ENCODE measurements around the gene KLHL26.

Gene KLHL26

GRCh38 chr19:18612051-18612771 is 24.6 kb upstream of the KLHL26 start:
- Histone ChIP-seq H3K4me1 (ENCODE audit: low read length) (no peaks in the 10 kb centered on the region), H3K4me2 (ENCODE audit: low read depth, low read length) (peak overlapping the region; percentile 57), H2AFZ (ENCODE audit: low read length) (no peak overlapping the region), H3K27me3 (replicated peaks; ENCODE audit: insufficient read depth, low read length) (peaks cover 98% of the 10 kb centered on the region), H3K36me3 (replicated peaks; ENCODE audit: insufficient read depth, low read length) (no peaks in the 10 kb centered on the region), H3K4me3 (ENCODE audit: low read length) (peak overlapping the region; percentile 29), H3K9ac (ENCODE audit: low read length) (no peak overlapping the region), H4K20me1 (ENCODE audit: insufficient read depth, low read length) (no peaks in the 10 kb centered on the region), H3F3A (ENCODE audit: insufficient read depth, low read length) (no peaks in the 10 kb centered on the region), H3K9me3 (replicated peaks; ENCODE audit: insufficient read depth, low read length) (no peaks in the 10 kb centered on the region), H3K79me2 (ENCODE audit: low read length) (no peaks in the 10 kb centered on the region), H3K27ac (ENCODE audit: low read length) (no peak overlapping the region), H3K9me2 (replicated peaks; ENCODE audit: insufficient read depth, low read length) (no peaks in the 10 kb centered on the region)
- TF ChIP-seq CTCF (IDR thresholded peaks at IDR 0.05; ENCODE audit: low read length) (no peak), EZH2phosphoT487 (IDR thresholded peaks at IDR 0.05; ENCODE audit: low read length) (no peak), EZH2 (optimal IDR thresholded peaks at IDR 0.05; ENCODE audit: low read depth, low read length) (no peak)
- no peak for DNase-seq

- no peak for DNase-seq
- peak within 1 kb of the TSS; percentile 29 for H3K4me3 ChIP-seq (ENCODE audit: low read length)
- H3K9me2 ChIP-seq (replicated peaks; ENCODE audit: insufficient read depth, low read length) = no peaks in the 10 kb centered on the region
- no peak within 1 kb of the TSS for H3K9ac ChIP-seq (ENCODE audit: low read length)
- peak within 1 kb of the TSS; percentile 57 for H3K4me2 ChIP-seq (ENCODE audit: low read depth, low read length)
- H3F3A ChIP-seq (ENCODE audit: insufficient read depth, low read length) = no peaks in the 10 kb centered on the region
- no peak within 1 kb of the TSS for H2AFZ ChIP-seq (ENCODE audit: low read length)
- H3K27ac ChIP-seq (ENCODE audit: low read length) = no peak within 1 kb of the TSS
- no peaks in the 10 kb centered on the region for H3K4me1 ChIP-seq (ENCODE audit: low read length)
- H3K79me2 ChIP-seq (ENCODE audit: low read length) = no peaks in the 10 kb centered on the region
- H4K20me1 ChIP-seq (ENCODE audit: insufficient read depth, low read length) = no peaks in the 10 kb centered on the region
- H3K9me3 ChIP-seq (replicated peaks; ENCODE audit: insufficient read depth, low read length) = no peaks in the 10 kb centered on the region
- peaks cover 98% of the 10 kb centered on the region for H3K27me3 ChIP-seq (replicated peaks; ENCODE audit: insufficient read depth, low read length)
- no peaks in the 10 kb centered on the region for H3K36me3 ChIP-seq (replicated peaks; ENCODE audit: insufficient read depth, low read length)
- TF ChIP-seq EZH2 (optimal IDR thresholded peaks at IDR 0.05; ENCODE audit: low read depth, low read length) (peak; percentile 70), CTCF (IDR thresholded peaks at IDR 0.05; ENCODE audit: low read length) (no peak)
Observed at GRCh38 chr19:18612772-18613588, 23.8 kb upstream of the KLHL26 start, which contains the start of gene TMEM59L. TSS of gene TMEM59L (plus strand) at chr19:18612870. CDS start at chr19:18612959, 89 bp downstream.

- Histone ChIP-seq H3K4me3 (ENCODE audit: low read length) (no peak overlapping the region), H2AFZ (ENCODE audit: low read length) (no peak overlapping the region), H4K20me1 (ENCODE audit: insufficient read depth, low read length) (no peaks in the 10 kb centered on the region), H3K36me3 (replicated peaks; ENCODE audit: insufficient read depth, low read length) (no peaks in the 10 kb centered on the region), H3K4me2 (ENCODE audit: low read depth, low read length) (no peak overlapping the region), H3K9me2 (replicated peaks; ENCODE audit: insufficient read depth, low read length) (no peaks in the 10 kb centered on the region), H3K79me2 (ENCODE audit: low read length) (no peaks in the 10 kb centered on the region), H3K27me3 (replicated peaks; ENCODE audit: insufficient read depth, low read length) (peaks cover 91% of the 10 kb centered on the region), H3K4me1 (ENCODE audit: low read length) (no peaks in the 10 kb centered on the region), H3K9ac (ENCODE audit: low read length) (no peak overlapping the region), H3F3A (ENCODE audit: insufficient read depth, low read length) (no peaks in the 10 kb centered on the region), H3K9me3 (replicated peaks; ENCODE audit: insufficient read depth, low read length) (no peaks in the 10 kb centered on the region), H3K27ac (ENCODE audit: low read length) (no peak overlapping the region)
- TF ChIP-seq EZH2 (optimal IDR thresholded peaks at IDR 0.05; ENCODE audit: low read depth, low read length) (no peak), CTCF (IDR thresholded peaks at IDR 0.05; ENCODE audit: low read length) (no peak)
- no peak for DNase-seq
Observed at GRCh38 chr19:18613589-18614234, 23.1 kb upstream of the KLHL26 start.

Data from MM.1S (cell line).